Measurements from ENCODE around the gene BCL2L11.

GRCh38 chr2:111111101-111111755, 9.5 kb upstream of the BCL2L11 start:
- TF ChIP-seq FOXM1 (IDR thresholded peaks at IDR 0.05; ENCODE audit: low read depth) (no peak), FOXM1 (CRISPR knock-in tag; IDR thresholded peaks at IDR 0.05; ENCODE audit: low read depth) (no peak), HMG20B (CRISPR knock-in tag; IDR thresholded peaks at IDR 0.05) (no peak), POLR2A (conservative IDR thresholded peaks at IDR 0.05) (no peak), POLR2AphosphoS5 (IDR thresholded peaks at IDR 0.05; ENCODE audit: control insufficient read depth, insufficient read depth, low read depth, low read length) (no peak), EZH2 (IDR thresholded peaks at IDR 0.05; ENCODE audit: borderline replicate concordance, low read depth, low read length) (no peak)
- TF ChIP-seq, protein P1, sequence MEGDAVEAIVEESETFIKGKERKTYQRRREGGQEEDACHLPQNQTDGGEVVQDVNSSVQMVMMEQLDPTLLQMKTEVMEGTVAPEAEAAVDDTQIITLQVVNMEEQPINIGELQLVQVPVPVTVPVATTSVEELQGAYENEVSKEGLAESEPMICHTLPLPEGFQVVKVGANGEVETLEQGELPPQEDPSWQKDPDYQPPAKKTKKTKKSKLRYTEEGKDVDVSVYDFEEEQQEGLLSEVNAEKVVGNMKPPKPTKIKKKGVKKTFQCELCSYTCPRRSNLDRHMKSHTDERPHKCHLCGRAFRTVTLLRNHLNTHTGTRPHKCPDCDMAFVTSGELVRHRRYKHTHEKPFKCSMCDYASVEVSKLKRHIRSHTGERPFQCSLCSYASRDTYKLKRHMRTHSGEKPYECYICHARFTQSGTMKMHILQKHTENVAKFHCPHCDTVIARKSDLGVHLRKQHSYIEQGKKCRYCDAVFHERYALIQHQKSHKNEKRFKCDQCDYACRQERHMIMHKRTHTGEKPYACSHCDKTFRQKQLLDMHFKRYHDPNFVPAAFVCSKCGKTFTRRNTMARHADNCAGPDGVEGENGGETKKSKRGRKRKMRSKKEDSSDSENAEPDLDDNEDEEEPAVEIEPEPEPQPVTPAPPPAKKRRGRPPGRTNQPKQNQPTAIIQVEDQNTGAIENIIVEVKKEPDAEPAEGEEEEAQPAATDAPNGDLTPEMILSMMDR (IDR thresholded peaks at IDR 0.05 in 2 of 3, conservative IDR thresholded peaks at IDR 0.05 in 1 of 3; ENCODE audit: insufficient read depth in 2 of 3, low read depth in 1 of 3, low read length in 3 of 3) = no peak
- TF ChIP-seq, protein P2, sequence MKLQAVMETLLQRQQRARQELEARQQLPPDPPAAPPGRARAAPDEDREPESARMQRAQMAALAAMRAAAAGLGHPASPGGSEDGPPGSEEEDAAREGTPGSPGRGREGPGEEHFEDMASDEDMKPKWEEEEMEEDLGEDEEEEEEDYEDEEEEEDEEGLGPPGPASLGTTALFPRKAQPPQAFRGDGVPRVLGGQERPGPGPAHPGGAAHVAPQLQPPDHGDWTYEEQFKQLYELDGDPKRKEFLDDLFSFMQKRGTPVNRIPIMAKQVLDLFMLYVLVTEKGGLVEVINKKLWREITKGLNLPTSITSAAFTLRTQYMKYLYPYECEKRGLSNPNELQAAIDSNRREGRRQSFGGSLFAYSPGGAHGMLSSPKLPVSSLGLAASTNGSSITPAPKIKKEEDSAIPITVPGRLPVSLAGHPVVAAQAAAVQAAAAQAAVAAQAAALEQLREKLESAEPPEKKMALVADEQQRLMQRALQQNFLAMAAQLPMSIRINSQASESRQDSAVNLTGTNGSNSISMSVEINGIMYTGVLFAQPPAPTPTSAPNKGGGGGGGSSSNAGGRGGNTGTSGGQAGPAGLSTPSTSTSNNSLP (IDR thresholded peaks at IDR 0.05; ENCODE audit: borderline replicate concordance, low read depth, low read length) = no peak
